DND-41 (cell line): ENCODE data around the gene OR14I1.

Experiments used
- ATAC-seq: fragments of 200-7000 bp; cut with Tn5 transposase; 3 replicates; pipeline ENCODE4 v1.9.1; 2021; ENCODE audit warnings: low read depth; ENCODE audit not compliant: insufficient read depth
- DNase-seq: peaks from one replicate; pipeline ENCODE4 v3.0.0-alpha.2; 2020
- H2AFZ ChIP-seq: 2 replicates; pipeline ENCODE4 v1.6.0; 2012; ENCODE audit warnings: low read depth, low read length
- H3K27ac ChIP-seq: 2 replicates; pipeline ENCODE4 v1.5.1; 2012; ENCODE audit warnings: low read length, inconsistent platforms
- H3K27me3 ChIP-seq: fragments of 200-600 bp; sonication (generic); 2 replicates; pipeline ENCODE4 v1.6.0; 2012; ENCODE audit warnings: low read length, mild to moderate bottlenecking, inconsistent platforms; ENCODE audit not compliant: insufficient read depth, poor library complexity
- H3K36me3 ChIP-seq: 2 replicates; pipeline ENCODE4 v1.5.1; 2012; ENCODE audit warnings: low read length, inconsistent platforms; ENCODE audit not compliant: insufficient read depth
- H3K4me1 ChIP-seq: 2 replicates; pipeline ENCODE4 v1.5.1; 2012; ENCODE audit warnings: mild to moderate bottlenecking, low read length; ENCODE audit not compliant: insufficient read depth
- H3K4me2 ChIP-seq: 2 replicates; pipeline ENCODE4 v1.6.0; 2012; ENCODE audit warnings: mild to moderate bottlenecking, moderate library complexity, low read length, inconsistent platforms; ENCODE audit not compliant: insufficient read depth
- H3K4me3 ChIP-seq, 2 experiments: fragments of 200-600 bp in 1 of 2; shearing (Covaris generic) in 1 of 2; 2 replicates each; pipeline ENCODE4 v1.5.1; 2012 to 2016; ENCODE audit warnings: inconsistent platforms in 2 of 2, low read length in 2 of 2, mild to moderate bottlenecking in 2 of 2, low read depth in 1 of 2, moderate library complexity in 1 of 2
- H3K79me2 ChIP-seq: 2 replicates; pipeline ENCODE4 v1.6.0; 2012; ENCODE audit warnings: low read length, inconsistent platforms; ENCODE audit not compliant: insufficient read depth
- H3K9ac ChIP-seq: 2 replicates; pipeline ENCODE4 v1.6.0; 2012; ENCODE audit warnings: low read depth, mild to moderate bottlenecking, inconsistent platforms, low read length, moderate library complexity
- H3K9me3 ChIP-seq: 2 replicates; pipeline ENCODE4 v1.5.1; 2012; ENCODE audit warnings: low read length, moderate library complexity, mild to moderate bottlenecking, inconsistent platforms; ENCODE audit not compliant: insufficient read depth, severe bottlenecking
- H4K20me1 ChIP-seq: 2 replicates; pipeline ENCODE4 v1.6.0; 2012; ENCODE audit warnings: low read length; ENCODE audit not compliant: insufficient read depth
- EZH2 ChIP-seq: IDR thresholded peaks from 3 replicates; pipeline ENCODE4 v1.6.1; 2012; ENCODE audit warnings: borderline replicate concordance, low read depth, mild to moderate bottlenecking, moderate library complexity, low read length, inconsistent platforms; ENCODE audit not compliant: severe bottlenecking
- TF ChIP-seq, protein P1 (sequence below): IDR thresholded peaks from 2 replicates; pipeline ENCODE4 v1.5.1; 2012; ENCODE audit warnings: borderline replicate concordance, low read length, moderate library complexity, mild to moderate bottlenecking; ENCODE audit not compliant: poor library complexity, severe bottlenecking; ENCODE audit errors: extremely low read depth

OR14I1 gene

DNA sequence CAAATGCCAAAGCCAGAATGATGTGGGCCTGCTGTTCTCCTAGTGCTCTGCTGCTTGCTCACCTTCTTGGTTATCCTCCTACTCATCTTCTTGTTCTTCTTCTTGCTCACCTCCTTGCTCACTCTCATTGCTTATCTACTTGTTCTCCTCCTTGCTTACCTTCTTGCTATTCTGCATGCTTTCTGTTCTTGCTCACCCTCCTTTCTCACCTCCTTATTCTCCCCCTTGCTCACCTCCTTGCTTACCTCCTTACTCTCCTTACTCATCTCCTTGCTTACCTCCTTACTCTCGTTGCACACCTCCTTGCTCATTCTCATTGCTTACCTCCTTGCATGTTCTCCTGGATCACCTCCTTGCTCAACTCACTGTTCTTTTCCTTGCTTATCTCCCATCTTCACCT lies at the start of gene OR14I1:
Gene OR14I1 (minus strand): TSS at position 53 of the 400 bp plus-strand sequence.
- no peak for DNase-seq
- TF ChIP-seq, protein P1, sequence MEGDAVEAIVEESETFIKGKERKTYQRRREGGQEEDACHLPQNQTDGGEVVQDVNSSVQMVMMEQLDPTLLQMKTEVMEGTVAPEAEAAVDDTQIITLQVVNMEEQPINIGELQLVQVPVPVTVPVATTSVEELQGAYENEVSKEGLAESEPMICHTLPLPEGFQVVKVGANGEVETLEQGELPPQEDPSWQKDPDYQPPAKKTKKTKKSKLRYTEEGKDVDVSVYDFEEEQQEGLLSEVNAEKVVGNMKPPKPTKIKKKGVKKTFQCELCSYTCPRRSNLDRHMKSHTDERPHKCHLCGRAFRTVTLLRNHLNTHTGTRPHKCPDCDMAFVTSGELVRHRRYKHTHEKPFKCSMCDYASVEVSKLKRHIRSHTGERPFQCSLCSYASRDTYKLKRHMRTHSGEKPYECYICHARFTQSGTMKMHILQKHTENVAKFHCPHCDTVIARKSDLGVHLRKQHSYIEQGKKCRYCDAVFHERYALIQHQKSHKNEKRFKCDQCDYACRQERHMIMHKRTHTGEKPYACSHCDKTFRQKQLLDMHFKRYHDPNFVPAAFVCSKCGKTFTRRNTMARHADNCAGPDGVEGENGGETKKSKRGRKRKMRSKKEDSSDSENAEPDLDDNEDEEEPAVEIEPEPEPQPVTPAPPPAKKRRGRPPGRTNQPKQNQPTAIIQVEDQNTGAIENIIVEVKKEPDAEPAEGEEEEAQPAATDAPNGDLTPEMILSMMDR = no peak
- no peak for TF ChIP-seq EZH2
- ATAC-seq = no peak

DNA sequence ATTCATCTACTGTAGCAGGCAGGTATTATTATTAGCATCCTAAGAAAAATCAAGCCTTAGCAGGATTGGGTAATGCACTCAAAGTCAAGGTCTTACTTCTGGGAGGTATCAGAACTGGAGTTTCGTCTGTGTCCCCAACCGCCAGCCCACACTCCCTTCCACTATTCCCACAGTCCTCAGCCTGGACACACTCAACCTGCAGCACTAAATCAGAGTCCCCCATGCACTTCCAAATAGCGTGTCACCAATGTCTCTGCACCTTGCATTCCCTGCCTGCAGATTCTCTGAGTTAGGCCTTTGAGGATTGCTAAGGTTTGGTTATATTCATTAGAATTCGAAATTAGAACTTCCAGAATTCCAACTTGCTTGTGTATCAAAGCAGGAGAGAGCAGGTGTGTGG lies 49.1 kb upstream of the OR14I1 start:
- Histone ChIP-seq H3K79me2 (no peaks in the 10 kb centered on the region), H3K9me3 (no peaks in the 10 kb centered on the region), H3K4me3 (no peak overlapping the region), H2AFZ (no peak overlapping the region), H4K20me1 (no peaks in the 10 kb centered on the region; the same call in 1 of the 2 replicates), H3K9ac (no peak overlapping the region), H3K27ac (no peak overlapping the region), H3K4me2 (peak overlapping the region; percentile 43), H3K4me1 (peaks cover 9% of the 10 kb centered on the region; the same call in 1 of the 2 replicates), H3K27me3 (no peaks in the 10 kb centered on the region), H3K36me3 (no peaks in the 10 kb centered on the region)
- DNase-seq = no peak
- peak; percentile 39; the same call in 2 of the 3 replicates for ATAC-seq
- no peak for TF ChIP-seq EZH2
- TF ChIP-seq, protein P1 = no peak

More for the DNA sequence above, at the start of gene OR14I1:
- no peak within 1 kb of the TSS for H3K4me3 ChIP-seq
- H2AFZ ChIP-seq = no peak within 1 kb of the TSS
- H3K79me2 ChIP-seq = no peaks in the 10 kb centered on the region
- no peaks in the 10 kb centered on the region for H3K4me1 ChIP-seq
- no peak within 1 kb of the TSS for H3K9ac ChIP-seq
- no peak within 1 kb of the TSS for H3K27ac ChIP-seq
- no peak within 1 kb of the TSS for H3K4me2 ChIP-seq
- no peaks in the 10 kb centered on the region for H3K9me3 ChIP-seq
- H3K27me3 ChIP-seq = no peaks in the 10 kb centered on the region
- no peaks in the 10 kb centered on the region for H4K20me1 ChIP-seq
- no peaks in the 10 kb centered on the region for H3K36me3 ChIP-seq

DNA sequence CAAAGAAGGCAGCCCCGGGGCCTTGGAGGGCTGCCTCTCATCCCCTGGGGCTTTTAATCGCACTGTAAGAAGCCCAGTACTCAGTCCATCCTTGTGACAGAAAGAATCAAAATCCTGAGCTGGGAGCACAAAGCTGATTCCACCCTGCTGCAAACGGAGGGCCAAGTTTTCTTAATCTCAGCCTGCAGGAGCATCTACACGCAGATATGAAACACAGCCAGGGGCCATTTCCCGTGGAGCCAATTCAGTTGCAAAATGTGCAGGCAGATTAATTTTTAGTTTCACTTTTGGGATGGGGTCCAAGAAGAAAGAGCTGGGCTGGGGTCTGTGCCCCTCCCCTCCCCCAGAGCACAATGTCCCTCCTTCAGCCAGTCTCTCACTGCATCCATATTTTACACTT lies 48.6 kb upstream of the OR14I1 start:
- peak overlapping the region; percentile 51; the same call in 1 of the 2 replicates for H2AFZ ChIP-seq
- H3K9me3 ChIP-seq = no peaks in the 10 kb centered on the region
- H3K27ac ChIP-seq = no peak overlapping the region
- ATAC-seq (peak; percentile 27; the same call in 2 of the 3 replicates), DNase-seq (peak; percentile 24)
- no peak overlapping the region for H3K9ac ChIP-seq
- TF ChIP-seq EZH2 = no peak
- TF ChIP-seq, protein P1 = no peak
- no peaks in the 10 kb centered on the region for H3K79me2 ChIP-seq
- peak overlapping the region; percentile 43 for H3K4me2 ChIP-seq
- no peaks in the 10 kb centered on the region; the same call in 1 of the 2 replicates for H4K20me1 ChIP-seq
- H3K27me3 ChIP-seq = no peaks in the 10 kb centered on the region
- no peaks in the 10 kb centered on the region for H3K36me3 ChIP-seq
- peaks cover 9% of the 10 kb centered on the region; the same call in 1 of the 2 replicates for H3K4me1 ChIP-seq
- no peak overlapping the region for H3K4me3 ChIP-seq

DNA sequence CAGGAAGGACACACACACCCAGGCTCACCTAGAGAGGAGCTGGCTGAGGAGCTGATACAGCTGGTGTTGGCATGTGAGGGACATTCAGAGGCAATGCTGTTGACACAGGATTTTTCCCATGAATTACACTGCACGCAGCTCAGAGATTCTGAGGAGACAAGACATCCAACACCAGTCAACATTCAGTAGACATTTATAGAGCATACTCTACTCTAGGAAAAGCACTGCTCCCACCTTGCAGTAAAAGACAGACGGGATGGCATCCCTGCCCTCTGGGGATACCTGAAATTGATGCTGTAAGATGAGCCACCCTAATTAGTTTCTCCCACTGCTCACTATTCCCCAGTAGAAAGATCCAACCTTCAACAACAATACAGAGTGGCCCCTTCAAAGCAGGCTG lies 47.9 kb upstream of the OR14I1 start:
- ATAC-seq = no peak
- H3K27me3 ChIP-seq = no peaks in the 10 kb centered on the region
- H3K9ac ChIP-seq = no peak overlapping the region
- H3K27ac ChIP-seq = no peak overlapping the region
- H2AFZ ChIP-seq = no peak overlapping the region
- peaks cover 9% of the 10 kb centered on the region; the same call in 1 of the 2 replicates for H3K4me1 ChIP-seq
- no peak for TF ChIP-seq EZH2
- TF ChIP-seq, protein P1 = no peak
- no peak for DNase-seq
- H4K20me1 ChIP-seq = no peaks in the 10 kb centered on the region; the same call in 1 of the 2 replicates
- no peaks in the 10 kb centered on the region for H3K36me3 ChIP-seq
- no peak overlapping the region for H3K4me2 ChIP-seq
- H3K79me2 ChIP-seq = no peaks in the 10 kb centered on the region
- H3K4me3 ChIP-seq = no peak overlapping the region
- no peaks in the 10 kb centered on the region for H3K9me3 ChIP-seq
